Natural killer cell (primary cell): Measurements from ENCODE around the gene PRRT3. TPM values are rescaled to one million over a fixed set of nuclear protein-coding genes. Genes with fewer than 3 reads are reported as not detected.

Experiments
- ATAC-seq, 3 donors: fragments of 150-1000 bp in 2 of 3; fragments of 200-7000 bp in 1 of 3; cut with Tn5 transposase; 1 replicate in 1 of 3; 2 replicates in 2 of 3; pipeline ENCODE4 v1.10.0; 2021; ENCODE audit warnings: mild to moderate bottlenecking in 2 of 3, moderate library complexity in 2 of 3
- DNase-seq, 2 donors: peaks; one replicate each; pipeline versions ENCODE4 v3.0.0 to v3.0.0-alpha.2; 2013 to 2021; ENCODE audit warnings: mixed read lengths in 1 of 2
- H3K27ac ChIP-seq: one replicate; pipeline ENCODE4 v1.5.1; 2013; ENCODE audit warnings: mild to moderate bottlenecking, low read length
- H3K27me3 ChIP-seq: one replicate; pipeline ENCODE4 v1.6.1; 2013; ENCODE audit warnings: low read length; ENCODE audit not compliant: control insufficient read depth, insufficient read depth
- H3K36me3 ChIP-seq: one replicate; pipeline ENCODE4 v1.6.1; 2013; ENCODE audit warnings: low read length; ENCODE audit not compliant: control insufficient read depth, insufficient read depth
- H3K4me1 ChIP-seq: one replicate; pipeline ENCODE4 v1.6.1; 2013; ENCODE audit warnings: low read length; ENCODE audit not compliant: control insufficient read depth, insufficient read depth
- H3K4me3 ChIP-seq: one replicate; pipeline ENCODE4 v1.5.1; 2013; ENCODE audit warnings: low read length
- H3K9me3 ChIP-seq: one replicate; pipeline ENCODE4 v1.6.1; 2013; ENCODE audit warnings: low read length; ENCODE audit not compliant: control insufficient read depth, insufficient read depth
- H3K27ac Mint-ChIP-seq, 2 donors: one replicate each; pipeline ENCODE4 v1.8.0; 2022; ENCODE audit warnings: mild to moderate bottlenecking in 2 of 2, mixed read lengths in 2 of 2, moderate library complexity in 1 of 2
- H3K27me3 Mint-ChIP-seq, 2 donors: one replicate each; pipeline ENCODE4 v1.8.0; 2022; ENCODE audit warnings: low read depth in 2 of 2, mixed read lengths in 2 of 2
- H3K36me3 Mint-ChIP-seq: one replicate; pipeline ENCODE4 v1.8.0; 2022; ENCODE audit warnings: mixed read lengths
- H3K4me1 Mint-ChIP-seq, 2 donors: one replicate each; pipeline ENCODE4 v1.8.0; 2022; ENCODE audit warnings: mixed read lengths in 2 of 2
- H3K4me3 Mint-ChIP-seq: one replicate; pipeline ENCODE4 v1.8.0; 2022; ENCODE audit warnings: mild to moderate bottlenecking, moderate library complexity, mixed read lengths
- H3K9me3 Mint-ChIP-seq, 2 donors: one replicate each; pipeline ENCODE4 v1.8.0; 2022; ENCODE audit warnings: mixed read lengths in 2 of 2
- CTCF ChIP-seq: fragments of 200-600 bp; IDR thresholded peaks from one replicate; pipeline ENCODE4 v1.8.0; 2022; ENCODE audit warnings: antibody characterized with exemption
- WGBS: methylation state at CpG from one replicate; pipeline ENCODE4 v1.1.7; 2013; ENCODE audit warnings: missing lambda C conversion rate; ENCODE audit not compliant: insufficient coverage; 5-methylcytosine and 5-hydroxymethylcytosine counted together
- intact Hi-C: fragments of 100-400 bp; cut with micrococcal nuclease; formaldehyde crosslinking; loops from one replicate; pipeline ENCODE4 v1.14.2; 2022
- total RNA-seq, 4 donors: library from RNA; stranded (reverse); fragments of 120-200 nt in 1 of 4; gene quantifications; one replicate each; pipeline versions ENCODE4 v1.2.3 to v1.2.4, GENCODE V29; 2013 to 2022

The PRRT3 gene
- total RNA-seq, 3 donors from 2014 or later (not counting 1 experiment from before 2014, with no cell fraction given), result 2.2 to 5.1 (median 4.8) TPM

DNA sequence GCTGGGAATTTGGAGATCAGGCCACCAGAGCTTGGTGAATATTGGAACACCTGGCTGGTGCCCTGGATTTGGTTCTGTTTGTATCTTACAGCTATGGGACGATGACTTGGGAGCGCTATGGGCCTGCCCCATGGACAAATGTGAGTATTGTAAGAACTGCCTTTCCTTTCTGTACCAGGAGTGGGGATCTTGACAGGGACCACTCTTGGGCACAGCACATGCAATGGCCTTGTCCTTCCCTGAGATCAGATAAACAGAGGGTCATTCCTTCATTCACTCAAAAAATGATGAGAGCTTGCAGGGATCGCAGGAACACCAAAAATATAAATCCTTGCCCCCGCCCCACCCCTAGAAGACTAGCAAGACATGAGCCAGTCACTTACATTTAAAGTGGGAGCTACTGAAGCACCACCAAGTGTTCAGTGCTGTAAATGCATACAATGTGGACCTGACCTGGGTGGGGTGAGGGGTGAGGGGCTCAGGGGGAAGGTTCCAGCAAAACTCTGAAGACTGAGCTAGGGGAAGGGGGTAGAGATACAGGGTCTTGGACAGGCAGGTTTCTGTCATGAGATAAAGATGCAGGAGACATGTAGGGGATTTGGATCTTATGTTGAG, 21.3 kb downstream of the PRRT3 start:
- H3K27ac ChIP-seq, result no peak overlapping the region
- 90% methylated on average over 4 of the region's 4 CpGs for WGBS

DNA sequence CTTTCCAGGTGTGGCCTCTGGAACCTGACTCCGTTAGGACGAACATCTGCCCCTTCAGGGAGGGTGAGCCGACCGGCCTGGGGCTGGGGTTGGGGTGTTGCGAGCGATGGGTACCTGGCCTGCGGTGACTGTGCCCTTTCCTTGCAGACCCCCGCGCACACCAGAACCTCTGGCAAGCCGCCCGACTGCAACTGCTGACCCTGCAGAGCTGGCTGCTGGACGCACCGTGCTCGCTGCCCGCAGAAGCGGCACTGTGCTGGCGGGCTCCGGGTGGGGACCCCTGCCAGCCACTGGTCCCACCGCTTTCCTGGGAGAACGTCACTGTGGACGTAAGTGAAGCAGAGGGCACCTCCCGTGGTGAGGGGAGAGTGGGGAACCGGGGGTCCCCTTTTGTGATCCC, 24.1 kb downstream of the PRRT3 start:
- H3K9me3 Mint-ChIP-seq, result no peaks in the 10 kb centered on the region
- ATAC-seq (no peak), DNase-seq (no peak)
- H3K36me3 Mint-ChIP-seq, result no peaks in the 10 kb centered on the region
- no peak overlapping the region for H3K27ac ChIP-seq
- H3K27me3 Mint-ChIP-seq, result peaks cover 0 to 3% of the 10 kb centered on the region in 2 donors
- WGBS, result 96% methylated on average over 21 of the region's 23 CpGs
- H3K27ac Mint-ChIP-seq, result no peak overlapping the region
- H3K36me3 ChIP-seq, result no peaks in the 10 kb centered on the region
- TF ChIP-seq CTCF, result no peak
- intact Hi-C loops, result no loop called here
- H3K4me3 ChIP-seq, result no peak overlapping the region
- H3K4me3 Mint-ChIP-seq, result no peak overlapping the region
- H3K4me1 Mint-ChIP-seq, result peaks cover 12 to 15% of the 10 kb centered on the region in 2 donors
- no peaks in the 10 kb centered on the region for H3K9me3 ChIP-seq
- H3K4me1 ChIP-seq, result peaks cover 12% of the 10 kb centered on the region
- no peaks in the 10 kb centered on the region for H3K27me3 ChIP-seq

More for the DNA sequence above, 21.3 kb downstream of the PRRT3 start:
- Histone ChIP-seq H3K36me3 (peaks cover under 1% of the 10 kb centered on the region), H3K4me1 (peaks cover 29% of the 10 kb centered on the region), H3K4me3 (no peak overlapping the region), H3K27me3 (no peaks in the 10 kb centered on the region), H3K9me3 (no peaks in the 10 kb centered on the region)
- intact Hi-C loops, result loop anchor here (5.0 kb wide), 3 partner anchors 84 to 186 kb away; partner anchors contain the start of genes BRK1 and FANCD2
- no peak for DNase-seq
- Mint-ChIP-seq H3K9me3 (no peaks in the 10 kb centered on the region), H3K36me3 (no peaks in the 10 kb centered on the region), H3K27ac (peak overlapping the region; percentile 61 to 99), H3K4me3 (peak overlapping the region; percentile 50), H3K27me3 (no peaks in the 10 kb centered on the region), H3K4me1 (peaks cover 34 to 42% of the 10 kb centered on the region in 2 donors)
- no peak for TF ChIP-seq CTCF
- ATAC-seq, result no peak

GRCh38 chr3:9918261-9919038, 33.8 kb downstream of the PRRT3 start:
- DNase-seq, result no peak
- H3K27me3 Mint-ChIP-seq, result no peaks in the 10 kb centered on the region

More at GRCh38 chr3:9918261-9919038, 33.8 kb downstream of the PRRT3 start:
- TF ChIP-seq CTCF, result no peak
- Mint-ChIP-seq H3K9me3 (no peaks in the 10 kb centered on the region), H3K4me1 (peaks cover 0 to 19% of the 10 kb centered on the region in 2 donors), H3K27ac (no peak overlapping the region), H3K36me3 (no peaks in the 10 kb centered on the region), H3K4me3 (peak overlapping the region; percentile 29)
- WGBS, result 98% methylated on average over 5 of the region's 8 CpGs
- H3K27ac ChIP-seq, result no peak overlapping the region
- no peaks in the 10 kb centered on the region for H3K27me3 ChIP-seq
- intact Hi-C loops, result no loop called here
- no peak for ATAC-seq
- H3K9me3 ChIP-seq, result no peaks in the 10 kb centered on the region
- H3K36me3 ChIP-seq, result no peaks in the 10 kb centered on the region
- no peak overlapping the region for H3K4me3 ChIP-seq
- peaks cover 21% of the 10 kb centered on the region for H3K4me1 ChIP-seq
